Activated CD4-positive, alpha-beta T cell treated with anti-CD3 and anti-CD28 coated beads for 4 hours (primary cell): ENCODE data around the gene TCERG1L.
"Not testable (repeated sequence)": the region's sequence is repeated elsewhere in the genome, so short reads cannot be mapped to it uniquely, and the experiment has no call there.

Experiments
- DNase-seq, 2 donors: peaks; one replicate each; pipeline ENCODE4 v3.0.0-alpha.2; 2020

TCERG1L gene

DNA sequence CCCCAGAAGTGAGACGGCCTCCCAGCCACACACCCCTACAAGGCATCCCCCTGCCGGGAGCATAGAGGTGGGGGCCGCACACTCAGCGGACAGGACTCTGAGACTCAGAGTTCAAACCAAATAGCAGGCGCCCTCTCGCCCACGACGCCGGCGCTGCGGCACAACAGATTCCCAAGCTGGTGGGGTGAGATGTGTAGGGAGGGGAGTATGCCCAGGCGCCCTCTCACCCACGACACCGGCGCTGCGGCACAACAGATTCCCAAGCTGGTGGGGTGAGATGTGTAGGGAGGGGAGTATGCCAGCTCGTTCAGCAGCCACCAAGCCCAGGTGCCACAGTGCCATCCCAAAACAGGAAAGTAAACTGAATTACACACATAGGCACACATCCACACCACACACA lies 64.7 kb downstream of the TCERG1L start:
- no peak for DNase-seq

DNA sequence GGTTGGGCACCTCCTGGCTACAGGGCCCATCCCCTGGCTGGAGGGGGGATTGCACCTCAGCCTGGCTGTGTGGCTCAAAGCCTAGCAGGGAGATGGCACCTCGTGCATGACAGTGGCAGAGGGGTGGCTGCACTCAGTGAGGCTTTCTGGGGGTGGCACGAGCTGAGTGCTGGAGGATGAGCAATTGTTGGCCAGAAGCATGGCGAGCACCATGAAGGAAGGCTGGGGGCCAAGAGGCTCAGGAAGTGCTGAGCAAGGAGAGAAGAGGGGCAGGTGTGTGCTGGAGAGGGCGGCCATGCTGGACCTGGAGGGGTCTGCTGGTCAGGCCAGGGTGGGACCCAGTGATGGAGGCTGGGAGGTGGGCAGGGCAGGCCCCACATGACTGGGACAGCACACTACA lies 65.4 kb downstream of the TCERG1L start:
- no peak for DNase-seq

DNA sequence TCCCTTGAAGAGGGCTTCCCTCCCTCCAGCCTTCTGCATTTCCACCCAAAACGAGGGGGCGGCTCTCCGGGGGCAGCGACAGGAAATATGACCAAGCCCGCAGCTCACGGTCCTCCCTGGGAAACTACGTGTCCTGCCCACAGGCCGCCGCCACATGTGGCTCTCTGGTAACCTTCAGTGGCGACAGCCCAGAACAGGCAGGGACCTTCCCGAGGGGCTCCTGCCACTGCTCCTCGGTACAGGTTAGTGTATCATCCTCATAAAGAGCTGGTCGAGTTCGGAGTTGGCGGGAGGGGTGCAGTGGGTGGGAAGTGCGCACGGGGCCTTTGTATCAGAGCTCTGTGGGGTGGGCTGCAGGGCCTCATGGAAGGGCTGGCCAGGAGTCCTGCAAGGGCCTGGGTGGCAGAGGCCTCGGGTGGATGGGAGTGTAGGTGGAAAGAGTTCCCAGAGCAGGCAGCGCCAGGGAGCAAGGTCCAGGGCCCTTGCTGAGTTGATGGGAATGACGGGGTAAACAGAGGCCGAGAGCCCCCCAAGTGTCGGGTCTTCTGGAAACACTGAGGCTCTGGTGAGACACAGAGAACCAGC lies 66.0 kb downstream of the TCERG1L start:
- no peak for DNase-seq

DNA sequence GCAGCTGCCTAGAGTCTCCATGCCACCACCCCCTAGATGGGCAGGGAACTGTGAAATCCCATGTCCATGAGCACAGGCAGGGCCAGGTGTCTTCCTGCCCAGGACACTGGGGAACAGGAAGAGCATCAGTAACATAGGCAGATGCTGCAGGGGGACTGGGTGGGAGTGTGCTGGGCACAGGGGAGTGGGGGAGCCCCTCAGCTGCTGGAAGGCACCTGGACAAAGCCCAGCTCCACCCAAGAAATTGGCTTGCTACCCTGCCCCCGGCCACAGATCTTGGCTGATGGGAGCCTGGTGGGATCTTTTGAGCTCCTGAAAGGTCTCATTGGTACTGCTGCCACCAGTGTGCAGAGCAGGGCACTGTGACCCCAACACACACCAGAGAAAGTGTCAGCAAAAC lies 66.7 kb downstream of the TCERG1L start:
- DNase-seq = no peak

DNA sequence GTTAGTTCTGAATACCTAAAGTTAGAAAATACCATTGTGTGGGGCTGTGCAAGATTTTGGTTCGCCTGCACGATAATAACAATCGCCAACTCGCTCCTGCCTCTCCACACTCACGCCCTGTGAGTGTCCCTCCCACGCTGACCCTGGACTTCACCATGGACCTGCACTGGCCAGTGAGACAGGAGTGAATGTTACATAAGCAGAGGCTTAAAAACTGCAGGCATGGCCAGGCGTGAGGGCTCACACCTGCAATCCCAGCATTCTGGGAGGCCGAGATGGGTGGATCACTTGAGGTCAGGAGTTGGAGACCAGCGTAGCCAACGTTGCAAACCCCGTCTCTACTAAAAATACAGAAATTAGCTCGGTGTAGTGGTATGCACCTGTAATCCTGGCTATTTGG lies 68.4 kb downstream of the TCERG1L start:
- no peak for DNase-seq

DNA sequence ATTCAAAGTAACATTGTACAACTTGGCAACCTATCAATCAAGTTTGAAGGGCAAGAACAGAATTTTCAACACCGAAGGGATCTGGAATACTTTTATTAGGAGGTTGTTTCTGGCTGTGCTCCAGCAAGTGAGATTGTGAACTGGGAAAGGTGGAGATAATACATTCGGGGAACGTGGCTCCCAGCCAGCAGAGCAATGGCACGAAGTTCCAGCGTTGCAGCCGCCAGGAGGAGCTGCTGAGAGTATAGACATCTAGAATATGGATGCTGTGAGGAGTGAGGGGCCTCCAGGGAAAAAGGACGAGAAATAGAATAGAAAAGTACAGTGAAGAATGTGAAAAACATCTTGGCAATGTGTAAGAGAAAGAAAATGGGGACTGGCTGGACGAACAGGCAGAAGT lies 69.5 kb downstream of the TCERG1L start:
- DNase-seq = no peak

DNA sequence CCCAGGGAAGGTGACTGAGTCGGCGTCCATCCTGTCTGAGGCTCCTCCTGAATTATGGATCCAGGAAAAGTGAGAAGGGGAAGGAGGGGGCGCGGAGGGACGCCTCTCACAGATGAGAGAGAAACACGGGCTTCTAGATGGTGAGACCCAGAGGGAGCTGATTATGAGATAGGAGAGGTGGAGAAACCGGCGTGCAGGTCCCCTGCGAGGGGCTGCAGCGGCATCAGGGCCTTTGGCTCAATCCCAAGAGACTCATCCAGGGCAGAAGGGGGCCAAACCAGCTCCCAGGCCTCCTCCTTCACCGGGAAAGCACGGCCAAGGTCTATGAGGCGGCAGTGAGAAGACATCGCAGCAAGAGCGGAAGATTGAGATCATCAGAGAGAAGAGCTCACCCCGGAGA lies 70.8 kb downstream of the TCERG1L start:
- DNase-seq = no peak

DNA sequence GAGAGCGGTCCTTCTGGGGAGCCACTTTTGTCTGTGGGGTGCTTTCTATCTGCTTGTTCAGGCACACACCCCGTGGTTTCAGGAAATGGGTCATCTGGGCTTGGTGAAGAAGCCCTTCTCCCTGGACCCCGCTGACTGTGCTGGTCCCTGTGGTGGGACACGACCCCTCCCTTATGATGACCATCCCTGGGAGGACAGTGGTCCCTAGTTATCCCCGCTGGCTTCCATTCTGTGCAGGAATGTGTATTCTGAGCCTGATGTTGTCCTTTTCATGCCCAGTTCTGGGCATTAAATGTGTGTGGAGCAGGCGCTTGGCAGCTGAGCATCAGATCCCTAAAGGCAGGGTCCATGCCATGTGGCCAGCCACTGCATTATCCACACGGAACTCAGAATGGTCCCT lies 71.6 kb downstream of the TCERG1L start:
- no peak for DNase-seq

DNA sequence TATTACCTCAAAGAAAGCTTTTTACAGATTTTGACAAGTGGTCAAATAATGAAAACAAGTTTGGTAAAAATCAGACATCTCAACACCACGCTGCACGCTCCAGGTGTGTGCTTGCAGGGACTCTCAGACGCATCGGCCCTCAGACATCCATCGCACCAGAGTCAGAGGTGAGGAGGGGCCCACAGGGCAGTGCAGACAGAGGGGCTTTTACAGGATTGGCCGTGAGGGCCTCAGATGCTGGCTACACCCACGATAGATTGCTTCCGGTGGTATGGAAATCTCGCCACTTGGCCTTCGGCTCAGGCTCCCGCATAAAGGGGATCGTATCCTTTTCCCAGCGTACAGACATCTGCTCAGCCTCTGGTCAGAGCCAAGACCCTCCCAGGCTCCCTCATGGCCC lies 72.1 kb downstream of the TCERG1L start:
- no peak for DNase-seq

DNA sequence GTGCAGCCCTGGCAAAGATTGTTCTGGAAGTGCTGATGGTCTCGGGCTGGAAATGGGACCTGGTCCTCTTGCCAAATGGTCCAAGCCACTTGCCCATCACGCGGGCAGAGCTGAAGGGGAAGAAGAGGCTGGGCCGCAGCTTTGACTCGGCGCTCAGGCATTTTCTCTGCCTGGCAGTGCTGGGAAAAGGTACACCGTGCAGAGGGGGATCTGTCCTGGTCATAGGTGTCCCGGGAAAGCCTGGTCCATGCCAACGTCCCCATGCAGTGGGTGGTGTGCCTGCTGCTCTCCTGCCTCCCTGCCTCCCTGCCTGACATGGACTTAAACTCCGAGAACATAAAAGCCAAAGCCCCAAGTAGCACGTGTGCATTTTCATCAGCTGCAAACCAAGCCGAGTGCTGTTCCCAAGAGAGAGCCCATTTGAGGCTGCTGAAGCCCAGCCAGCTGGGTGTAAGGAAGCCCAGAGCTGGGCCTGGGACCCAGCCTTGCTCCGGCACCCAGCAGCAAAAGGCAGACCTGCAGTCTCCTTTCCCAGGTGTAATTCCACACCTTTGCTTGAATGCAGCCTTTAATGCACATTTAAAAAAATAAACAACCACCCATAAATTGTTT lies 72.7 kb downstream of the TCERG1L start:
- DNase-seq = no peak

DNA sequence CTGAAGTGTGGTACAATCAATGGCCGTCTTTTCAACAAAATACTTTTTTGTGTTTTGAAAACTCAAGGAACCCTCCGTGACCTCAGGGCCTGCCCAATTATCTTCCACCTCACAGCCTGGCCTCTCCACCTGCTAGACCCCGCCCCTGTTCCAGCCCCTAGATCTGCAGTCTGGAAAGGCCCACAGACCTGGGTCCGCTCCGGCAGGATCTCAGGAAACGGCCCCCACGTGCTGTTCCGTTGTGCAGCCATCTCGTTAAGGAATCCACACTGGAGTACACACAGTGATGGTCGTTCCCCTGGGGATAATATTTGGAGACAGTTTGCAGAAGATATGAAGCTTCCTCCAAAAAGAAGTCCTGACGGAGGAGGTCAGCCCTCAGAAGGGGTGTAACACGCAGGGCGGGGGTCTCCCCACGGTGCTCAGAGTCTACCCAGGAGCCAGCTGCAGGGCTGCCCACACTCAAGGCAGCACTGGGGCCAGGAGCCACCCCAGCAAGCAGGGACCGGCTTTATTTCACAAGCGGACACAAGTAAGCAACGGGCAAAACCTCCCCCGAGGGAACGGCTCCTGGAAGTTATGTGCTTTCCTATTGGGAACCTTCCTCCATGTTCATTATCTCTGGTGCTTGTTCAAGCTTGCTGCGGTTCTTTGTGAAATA lies 73.4 kb downstream of the TCERG1L start:
- DNase-seq = no peak

DNA sequence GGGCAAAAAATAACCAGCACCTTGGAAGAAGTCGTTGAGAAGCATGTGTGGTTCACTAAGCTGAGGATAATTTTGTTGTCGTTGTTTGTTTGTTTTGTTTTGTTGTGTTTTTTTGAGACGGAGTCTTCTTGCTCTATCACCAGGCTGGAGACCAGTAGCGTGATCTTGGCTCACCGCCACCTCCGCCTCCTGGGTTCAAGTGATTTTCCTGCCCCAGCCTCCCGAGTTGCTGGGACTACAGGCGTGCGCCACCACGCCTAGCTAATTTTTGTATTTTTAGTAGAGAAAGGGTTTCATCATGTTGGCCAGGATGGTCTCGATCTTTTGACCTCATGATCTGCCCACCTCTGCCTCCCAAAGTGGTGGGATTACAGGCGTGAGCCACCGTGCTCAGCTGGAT lies 76.9 kb downstream of the TCERG1L start:
- not testable (repeated sequence) for DNase-seq

DNA sequence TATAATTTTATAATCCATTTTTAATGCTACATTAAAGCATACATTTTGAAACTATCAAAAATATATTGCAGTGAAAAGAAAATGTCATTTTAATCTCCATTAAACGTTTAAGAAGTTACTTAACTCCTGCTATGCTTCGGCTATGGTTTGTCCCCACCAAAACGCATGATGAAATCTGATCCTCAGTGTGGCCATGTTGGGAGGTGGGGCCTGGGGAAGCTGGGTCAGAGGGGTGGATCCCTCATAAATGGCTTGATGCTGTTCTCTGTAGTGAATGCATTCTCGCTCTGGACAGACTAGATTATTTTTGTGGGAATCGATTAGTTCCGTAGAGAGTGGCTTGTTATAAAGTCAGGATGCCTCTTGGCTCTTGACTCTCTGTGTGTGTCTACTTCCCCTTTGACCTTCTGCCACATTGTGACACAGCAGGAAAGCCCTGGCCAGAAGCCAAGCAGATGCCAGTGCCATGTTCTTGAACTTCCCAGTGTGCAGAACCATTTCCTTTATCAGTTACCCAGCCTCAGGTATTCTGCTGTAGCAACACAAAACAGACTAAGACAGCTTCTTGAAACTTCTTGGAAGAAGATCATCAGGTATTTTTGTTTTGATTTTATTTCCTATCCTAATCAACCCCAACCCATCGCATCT lies 77.8 kb downstream of the TCERG1L start:
- DNase-seq = no peak

DNA sequence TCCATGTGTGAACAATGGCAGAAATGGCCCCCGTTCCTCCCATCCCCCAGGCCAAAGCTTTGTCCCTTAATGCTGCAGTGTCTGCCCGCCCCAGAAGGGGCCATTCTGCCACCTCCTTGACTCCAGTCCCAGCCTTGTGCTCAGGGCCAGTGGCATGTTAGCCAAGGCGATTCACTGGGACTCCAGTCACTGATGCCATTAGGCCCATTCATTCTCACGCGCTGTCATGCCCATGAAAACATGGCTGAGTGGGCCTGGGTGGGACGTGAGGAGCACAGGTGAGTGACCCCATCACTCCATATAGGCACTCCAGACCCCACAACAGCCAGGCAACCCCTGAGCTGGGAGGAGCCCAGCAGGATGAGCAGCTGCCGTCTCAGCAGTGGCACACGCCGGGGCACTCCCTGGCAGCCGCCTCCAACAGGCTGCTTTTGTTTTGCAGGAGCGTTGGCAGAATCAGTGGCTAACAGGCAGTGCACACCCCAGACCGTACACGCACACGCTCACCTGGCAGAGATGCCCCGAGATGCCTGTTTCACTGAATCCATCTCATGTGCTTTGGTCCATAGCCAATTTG lies 79.5 kb downstream of the TCERG1L start:
- DNase-seq = no peak

DNA sequence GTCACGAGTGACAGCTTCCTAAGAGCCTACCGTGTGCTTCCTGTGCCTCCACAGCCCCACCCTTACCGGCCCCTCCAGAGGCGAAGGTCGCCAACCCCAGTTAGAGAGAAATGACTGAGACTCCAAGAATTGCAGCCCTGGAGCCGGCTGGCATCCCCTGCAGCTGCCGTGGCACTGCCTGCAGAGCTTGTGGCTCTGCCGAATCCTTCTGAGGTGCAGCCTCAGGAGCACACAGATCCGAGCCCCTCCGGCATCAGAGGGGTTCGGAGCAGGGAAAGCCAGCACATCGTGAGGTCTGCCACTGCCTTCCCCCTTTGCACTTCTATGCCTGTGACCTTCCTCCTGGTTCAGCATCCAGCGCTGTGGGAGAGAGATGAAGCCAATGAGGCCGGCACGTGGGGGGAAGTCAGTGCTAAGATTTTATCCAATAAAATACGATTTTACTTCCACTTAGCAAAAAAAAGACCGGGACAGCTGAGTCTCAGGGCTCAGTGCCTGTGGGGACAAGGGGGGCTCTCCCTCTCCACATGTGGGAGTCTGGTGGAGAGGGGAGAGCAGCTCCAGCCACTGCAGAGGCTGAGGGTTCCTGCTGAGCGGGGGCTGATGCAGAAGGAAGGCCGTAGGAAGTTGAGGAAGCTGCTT lies 80.1 kb downstream of the TCERG1L start:
- no peak for DNase-seq

DNA sequence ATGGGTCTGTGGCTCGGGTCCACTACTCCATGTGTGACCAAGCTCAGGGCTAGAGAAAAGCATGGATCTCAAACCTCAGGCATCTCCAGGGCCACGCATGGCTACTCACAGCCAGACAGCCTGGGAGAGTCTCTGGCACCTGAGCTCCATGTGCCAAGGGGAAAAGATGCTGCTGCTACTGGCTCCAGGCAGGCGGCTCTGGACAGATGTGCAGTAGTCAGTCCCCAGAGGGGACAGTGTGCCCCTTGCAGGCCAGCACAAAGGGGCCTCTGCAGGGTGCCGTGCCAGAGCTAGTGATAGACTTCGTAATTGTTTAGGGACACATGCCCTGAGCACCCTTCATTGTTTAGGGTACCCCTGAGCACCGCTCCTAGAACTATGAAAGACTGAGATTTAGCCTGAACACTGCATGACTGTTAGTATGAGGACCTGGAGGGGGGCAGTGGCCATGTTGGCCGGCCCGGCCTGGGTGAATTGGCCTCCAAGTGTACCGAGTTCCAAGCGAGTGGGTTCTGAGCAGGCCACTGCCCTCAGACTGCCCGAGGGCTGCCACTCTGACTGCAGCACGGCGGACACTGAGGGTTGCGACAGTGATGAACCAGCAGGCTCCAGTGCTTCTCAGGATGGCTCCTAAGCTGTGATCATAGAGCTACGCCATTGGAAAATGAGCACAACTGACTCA lies 80.7 kb downstream of the TCERG1L start:
- DNase-seq = no peak

DNA sequence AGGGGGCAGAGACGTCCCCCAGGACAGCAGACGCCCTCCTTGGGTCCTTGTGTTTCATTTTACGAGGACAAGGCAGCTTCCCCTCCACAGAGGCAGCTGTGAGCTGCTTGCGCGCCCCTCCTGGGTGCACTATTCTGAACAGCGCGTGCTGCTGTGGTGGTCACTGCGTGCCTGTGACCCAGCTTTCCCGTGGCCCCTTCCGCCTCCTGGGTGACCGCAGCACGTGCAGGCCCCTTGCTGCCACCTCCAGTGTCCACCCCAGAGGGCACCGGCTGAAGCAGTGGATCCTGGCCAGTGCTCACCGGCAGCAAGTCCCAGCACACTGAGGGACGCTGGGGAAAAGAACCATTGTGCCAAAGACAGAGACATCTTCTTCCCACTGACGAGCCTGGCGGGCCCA lies 81.4 kb downstream of the TCERG1L start:
- no peak for DNase-seq

DNA sequence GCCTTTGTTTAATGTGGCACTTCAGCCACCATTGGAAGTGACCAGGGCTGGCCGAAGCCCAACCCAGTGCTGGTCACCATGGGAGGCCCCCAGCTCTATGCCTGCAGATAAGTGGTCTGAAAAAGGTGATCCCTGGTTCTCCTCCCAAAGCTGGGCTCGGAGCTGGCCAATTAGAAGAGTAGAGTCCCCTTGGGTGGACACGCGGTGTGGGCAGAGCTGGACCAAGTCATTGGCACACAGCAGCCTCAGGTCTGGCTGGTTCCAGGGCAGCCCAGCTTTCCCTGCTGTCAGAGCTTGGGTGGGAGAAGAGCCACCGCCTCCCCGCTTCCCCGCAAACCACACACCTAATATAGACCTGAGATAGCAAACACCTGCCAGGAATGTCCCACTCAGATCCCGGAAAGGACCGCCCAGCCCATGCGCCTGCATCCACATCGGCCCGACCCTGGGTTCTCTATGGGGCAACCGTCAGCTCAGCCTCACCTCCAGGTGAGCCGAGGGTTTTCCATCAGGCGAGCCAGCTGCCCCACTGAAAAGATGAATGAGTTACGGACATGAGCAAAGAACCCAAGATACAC lies 84.3 kb downstream of the TCERG1L start:
- no peak for DNase-seq

DNA sequence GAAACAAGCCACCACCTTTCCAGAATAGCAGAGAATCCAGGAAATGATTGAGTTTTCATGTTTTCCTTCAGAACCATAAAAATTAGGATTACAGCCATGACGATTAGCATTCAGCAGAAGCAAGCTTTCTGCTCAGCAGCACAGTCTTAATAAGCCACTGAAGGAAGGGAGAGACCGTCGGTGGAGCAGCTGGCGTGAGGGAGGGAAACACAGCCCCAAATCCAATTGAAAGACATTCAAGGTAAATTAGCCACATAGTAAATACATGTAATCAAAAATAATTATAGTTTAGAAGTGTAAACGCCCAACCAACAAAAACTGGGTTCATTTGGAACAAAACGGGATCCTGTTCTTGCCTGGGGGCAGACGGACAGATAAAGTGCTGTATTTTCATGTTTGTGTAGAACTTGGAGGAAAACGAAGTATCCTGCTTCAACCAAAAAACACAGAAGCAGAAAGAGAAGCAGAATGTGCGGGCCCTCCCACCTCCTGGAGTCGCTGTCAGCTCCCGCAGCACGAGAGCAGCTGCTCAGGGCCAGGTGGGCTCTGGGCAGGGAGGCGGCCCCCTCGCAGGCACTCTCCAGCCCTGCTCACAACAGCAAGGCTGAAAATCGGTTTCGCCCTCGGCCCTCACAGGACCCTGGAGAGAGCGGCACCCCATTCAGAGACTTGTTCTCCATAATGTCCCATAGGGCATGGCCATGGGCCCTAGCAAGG lies 84.9 kb downstream of the TCERG1L start:
- no peak for DNase-seq

DNA sequence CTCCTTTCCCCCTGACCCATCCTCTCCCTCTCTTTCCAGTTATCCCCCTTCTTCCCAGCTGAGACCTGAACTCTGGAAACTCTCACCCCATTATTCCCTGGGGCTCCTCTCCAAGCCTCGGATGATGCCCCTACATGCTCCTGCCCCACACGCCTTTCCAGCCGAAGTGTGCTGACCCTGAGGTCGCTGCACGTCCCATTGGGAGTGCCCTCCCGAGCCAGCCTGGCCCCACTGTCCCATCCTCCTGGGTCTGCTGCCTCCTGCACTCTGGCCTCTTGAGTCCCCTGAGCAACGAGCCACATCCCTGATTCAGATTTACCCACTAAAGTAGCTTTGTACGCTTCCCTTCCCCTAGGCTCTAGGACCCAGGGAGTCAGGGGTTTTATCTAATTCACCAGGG lies 87.4 kb downstream of the TCERG1L start:
- DNase-seq = no peak

DNA sequence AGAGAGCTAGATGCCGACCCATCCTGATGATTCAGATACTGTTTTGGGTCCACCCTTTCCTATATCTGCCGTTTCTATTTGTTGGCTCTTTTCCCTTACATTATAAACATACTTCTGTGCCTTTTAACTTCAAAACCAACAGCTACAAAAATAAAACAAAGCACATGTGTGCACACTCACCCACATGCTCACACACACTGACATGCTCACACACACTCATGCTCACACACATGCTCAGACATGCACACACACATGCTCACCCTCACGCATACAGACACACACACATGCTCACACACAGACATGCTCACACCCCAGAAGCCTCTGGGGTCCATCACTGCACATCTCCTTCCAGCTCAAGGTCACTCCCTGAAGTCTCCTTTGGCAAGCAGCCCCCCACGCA lies 88.1 kb downstream of the TCERG1L start:
- no peak for DNase-seq

DNA sequence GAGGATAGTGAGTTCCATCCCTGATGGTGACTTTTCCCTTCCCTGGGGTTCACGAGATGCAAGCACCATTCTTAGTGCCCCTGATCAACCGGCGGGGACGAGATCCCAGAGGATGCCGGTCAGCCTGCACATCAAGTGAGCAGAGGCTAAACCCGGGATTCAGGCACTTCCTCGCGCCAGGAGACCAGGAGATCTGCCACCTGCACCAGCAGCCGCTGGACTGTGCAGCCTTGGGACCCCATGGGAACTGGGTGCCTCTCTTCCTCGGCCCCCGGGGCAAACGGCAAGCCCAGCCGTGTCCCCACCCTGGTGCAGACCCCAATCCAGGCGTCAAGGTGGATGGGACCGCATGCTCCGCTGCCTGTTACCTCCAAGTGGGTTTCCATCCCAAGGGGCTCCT lies 88.5 kb downstream of the TCERG1L start:
- DNase-seq = no peak
